ENCODE measurements around the gene MRPS18C.

GRCh38 chr4:83440899-83441298 is 15.0 kb upstream of the MRPS18C start:
- TF ChIP-seq CTCF (IDR thresholded peaks at IDR 0.05) (no peak), POLR2AphosphoS5 (IDR thresholded peaks at IDR 0.05) (no peak), POLR2A (IDR thresholded peaks at IDR 0.05) (no peak), EP300 (IDR thresholded peaks at IDR 0.05) (no peak)
